ENCODE data around the gene APOB. TPM values are rescaled to one million over a fixed set of nuclear protein-coding genes. Genes with fewer than 3 reads are reported as not detected.

The APOB gene
- total and polyA plus RNA-seq, 2 of the 13 experiments (the other 11 are each of a cell fraction or from before 2014, with no cell fraction given) = 1,569 to 2,515 TPM

DNA sequence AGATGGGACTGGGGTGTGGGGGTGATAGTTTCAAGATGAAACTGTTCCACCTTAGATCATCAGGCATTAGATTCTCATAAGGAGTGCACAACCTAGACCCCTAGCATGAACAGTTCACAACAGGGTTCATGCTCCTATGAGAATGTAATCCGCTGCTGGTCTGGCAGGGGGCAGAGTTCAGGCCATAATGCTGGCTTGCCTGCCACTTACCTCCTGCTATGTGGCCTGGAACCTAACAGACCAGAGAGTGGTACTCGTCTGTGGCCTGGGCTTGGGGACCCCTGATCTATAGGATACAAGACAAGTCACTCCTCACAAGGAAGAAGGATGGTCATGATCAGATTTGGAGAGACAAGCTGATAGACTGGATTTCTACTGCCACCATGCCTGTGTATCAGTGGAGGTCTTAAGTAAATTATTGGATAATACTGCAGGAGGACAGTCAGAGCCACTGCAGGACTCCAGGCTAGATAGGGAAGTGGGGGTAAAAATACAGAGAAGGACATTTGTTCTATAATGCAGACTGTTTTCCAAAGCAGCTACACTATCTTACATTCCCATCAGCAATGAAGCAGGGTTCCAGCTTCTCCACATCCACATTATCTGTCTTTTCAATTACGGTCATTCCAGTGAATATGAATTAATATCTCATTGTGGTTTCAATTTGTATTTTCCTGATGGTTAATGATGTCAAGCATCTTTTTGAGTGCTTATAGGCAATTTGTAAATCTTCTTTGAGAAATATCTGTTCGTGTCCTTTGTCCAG is 28.8 kb upstream of the APOB start (continued):
- TF ChIP-seq FOXJ3 (CRISPR knock-in tag; IDR thresholded peaks at IDR 0.05; ENCODE audit: borderline replicate concordance) = no peak
- TF ChIP-seq, protein P1, sequence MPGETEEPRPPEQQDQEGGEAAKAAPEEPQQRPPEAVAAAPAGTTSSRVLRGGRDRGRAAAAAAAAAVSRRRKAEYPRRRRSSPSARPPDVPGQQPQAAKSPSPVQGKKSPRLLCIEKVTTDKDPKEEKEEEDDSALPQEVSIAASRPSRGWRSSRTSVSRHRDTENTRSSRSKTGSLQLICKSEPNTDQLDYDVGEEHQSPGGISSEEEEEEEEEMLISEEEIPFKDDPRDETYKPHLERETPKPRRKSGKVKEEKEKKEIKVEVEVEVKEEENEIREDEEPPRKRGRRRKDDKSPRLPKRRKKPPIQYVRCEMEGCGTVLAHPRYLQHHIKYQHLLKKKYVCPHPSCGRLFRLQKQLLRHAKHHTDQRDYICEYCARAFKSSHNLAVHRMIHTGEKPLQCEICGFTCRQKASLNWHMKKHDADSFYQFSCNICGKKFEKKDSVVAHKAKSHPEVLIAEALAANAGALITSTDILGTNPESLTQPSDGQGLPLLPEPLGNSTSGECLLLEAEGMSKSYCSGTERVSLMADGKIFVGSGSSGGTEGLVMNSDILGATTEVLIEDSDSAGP (CRISPR knock-in tag; IDR thresholded peaks at IDR 0.05; ENCODE audit: borderline replicate concordance) = no peak
- no peak for TF ChIP-seq ZNF431 (CRISPR knock-in tag; IDR thresholded peaks at IDR 0.05; ENCODE audit: borderline replicate concordance, low read depth)
- no peak for TF ChIP-seq NCOA1 (CRISPR knock-in tag; IDR thresholded peaks at IDR 0.05)
- TF ChIP-seq, protein P2, sequence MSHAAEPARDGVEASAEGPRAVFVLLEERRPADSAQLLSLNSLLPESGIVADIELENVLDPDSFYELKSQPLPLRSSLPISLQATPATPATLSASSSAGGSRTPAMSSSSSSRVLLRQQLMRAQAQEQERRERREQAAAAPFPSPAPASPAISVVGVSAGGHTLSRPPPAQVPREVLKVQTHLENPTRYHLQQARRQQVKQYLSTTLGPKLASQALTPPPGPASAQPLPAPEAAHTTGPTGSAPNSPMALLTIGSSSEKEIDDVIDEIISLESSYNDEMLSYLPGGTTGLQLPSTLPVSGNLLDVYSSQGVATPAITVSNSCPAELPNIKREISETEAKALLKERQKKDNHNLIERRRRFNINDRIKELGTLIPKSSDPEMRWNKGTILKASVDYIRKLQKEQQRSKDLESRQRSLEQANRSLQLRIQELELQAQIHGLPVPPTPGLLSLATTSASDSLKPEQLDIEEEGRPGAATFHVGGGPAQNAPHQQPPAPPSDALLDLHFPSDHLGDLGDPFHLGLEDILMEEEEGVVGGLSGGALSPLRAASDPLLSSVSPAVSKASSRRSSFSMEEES (CRISPR knock-in tag; IDR thresholded peaks at IDR 0.05) = no peak
- no peak for TF ChIP-seq ZNF33B (CRISPR knock-in tag; IDR thresholded peaks at IDR 0.05)
- TF ChIP-seq KLF11 (CRISPR knock-in tag; IDR thresholded peaks at IDR 0.05) = no peak
- TF ChIP-seq, protein P3, sequence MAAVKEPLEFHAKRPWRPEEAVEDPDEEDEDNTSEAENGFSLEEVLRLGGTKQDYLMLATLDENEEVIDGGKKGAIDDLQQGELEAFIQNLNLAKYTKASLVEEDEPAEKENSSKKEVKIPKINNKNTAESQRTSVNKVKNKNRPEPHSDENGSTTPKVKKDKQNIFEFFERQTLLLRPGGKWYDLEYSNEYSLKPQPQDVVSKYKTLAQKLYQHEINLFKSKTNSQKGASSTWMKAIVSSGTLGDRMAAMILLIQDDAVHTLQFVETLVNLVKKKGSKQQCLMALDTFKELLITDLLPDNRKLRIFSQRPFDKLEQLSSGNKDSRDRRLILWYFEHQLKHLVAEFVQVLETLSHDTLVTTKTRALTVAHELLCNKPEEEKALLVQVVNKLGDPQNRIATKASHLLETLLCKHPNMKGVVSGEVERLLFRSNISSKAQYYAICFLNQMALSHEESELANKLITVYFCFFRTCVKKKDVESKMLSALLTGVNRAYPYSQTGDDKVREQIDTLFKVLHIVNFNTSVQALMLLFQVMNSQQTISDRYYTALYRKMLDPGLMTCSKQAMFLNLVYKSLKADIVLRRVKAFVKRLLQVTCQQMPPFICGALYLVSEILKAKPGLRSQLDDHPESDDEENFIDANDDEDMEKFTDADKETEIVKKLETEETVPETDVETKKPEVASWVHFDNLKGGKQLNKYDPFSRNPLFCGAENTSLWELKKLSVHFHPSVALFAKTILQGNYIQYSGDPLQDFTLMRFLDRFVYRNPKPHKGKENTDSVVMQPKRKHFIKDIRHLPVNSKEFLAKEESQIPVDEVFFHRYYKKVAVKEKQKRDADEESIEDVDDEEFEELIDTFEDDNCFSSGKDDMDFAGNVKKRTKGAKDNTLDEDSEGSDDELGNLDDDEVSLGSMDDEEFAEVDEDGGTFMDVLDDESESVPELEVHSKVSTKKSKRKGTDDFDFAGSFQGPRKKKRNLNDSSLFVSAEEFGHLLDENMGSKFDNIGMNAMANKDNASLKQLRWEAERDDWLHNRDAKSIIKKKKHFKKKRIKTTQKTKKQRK (IDR thresholded peaks at IDR 0.05; ENCODE audit: low read length) = no peak
- TF ChIP-seq, protein P4, sequence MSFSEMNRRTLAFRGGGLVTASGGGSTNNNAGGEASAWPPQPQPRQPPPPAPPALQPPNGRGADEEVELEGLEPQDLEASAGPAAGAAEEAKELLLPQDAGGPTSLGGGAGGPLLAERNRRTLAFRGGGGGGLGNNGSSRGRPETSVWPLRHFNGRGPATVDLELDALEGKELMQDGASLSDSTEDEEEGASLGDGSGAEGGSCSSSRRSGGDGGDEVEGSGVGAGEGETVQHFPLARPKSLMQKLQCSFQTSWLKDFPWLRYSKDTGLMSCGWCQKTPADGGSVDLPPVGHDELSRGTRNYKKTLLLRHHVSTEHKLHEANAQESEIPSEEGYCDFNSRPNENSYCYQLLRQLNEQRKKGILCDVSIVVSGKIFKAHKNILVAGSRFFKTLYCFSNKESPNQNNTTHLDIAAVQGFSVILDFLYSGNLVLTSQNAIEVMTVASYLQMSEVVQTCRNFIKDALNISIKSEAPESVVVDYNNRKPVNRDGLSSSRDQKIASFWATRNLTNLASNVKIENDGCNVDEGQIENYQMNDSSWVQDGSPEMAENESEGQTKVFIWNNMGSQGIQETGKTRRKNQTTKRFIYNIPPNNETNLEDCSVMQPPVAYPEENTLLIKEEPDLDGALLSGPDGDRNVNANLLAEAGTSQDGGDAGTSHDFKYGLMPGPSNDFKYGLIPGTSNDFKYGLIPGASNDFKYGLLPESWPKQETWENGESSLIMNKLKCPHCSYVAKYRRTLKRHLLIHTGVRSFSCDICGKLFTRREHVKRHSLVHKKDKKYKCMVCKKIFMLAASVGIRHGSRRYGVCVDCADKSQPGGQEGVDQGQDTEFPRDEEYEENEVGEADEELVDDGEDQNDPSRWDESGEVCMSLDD (CRISPR knock-in tag; IDR thresholded peaks at IDR 0.05; ENCODE audit: borderline replicate concordance) = no peak
- no peak for TF ChIP-seq HNRNPK (IDR thresholded peaks at IDR 0.05; ENCODE audit: low read depth, low read length, poor library complexity, severe bottlenecking)
- TF ChIP-seq ZNF441 (CRISPR knock-in tag; IDR thresholded peaks at IDR 0.05; ENCODE audit: borderline replicate concordance) = peak; percentile 73; the same call in 1 of the 2 replicates
- TF ChIP-seq ZFP90 (CRISPR knock-in tag; IDR thresholded peaks at IDR 0.05; ENCODE audit: borderline replicate concordance) = no peak
- TF ChIP-seq, protein P5, sequence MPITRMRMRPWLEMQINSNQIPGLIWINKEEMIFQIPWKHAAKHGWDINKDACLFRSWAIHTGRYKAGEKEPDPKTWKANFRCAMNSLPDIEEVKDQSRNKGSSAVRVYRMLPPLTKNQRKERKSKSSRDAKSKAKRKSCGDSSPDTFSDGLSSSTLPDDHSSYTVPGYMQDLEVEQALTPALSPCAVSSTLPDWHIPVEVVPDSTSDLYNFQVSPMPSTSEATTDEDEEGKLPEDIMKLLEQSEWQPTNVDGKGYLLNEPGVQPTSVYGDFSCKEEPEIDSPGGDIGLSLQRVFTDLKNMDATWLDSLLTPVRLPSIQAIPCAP (CRISPR knock-in tag; IDR thresholded peaks at IDR 0.05; ENCODE audit: low read depth) = no peak
- no peak for TF ChIP-seq PAX8 (CRISPR knock-in tag; IDR thresholded peaks at IDR 0.05; ENCODE audit: borderline replicate concordance)
- TF ChIP-seq ZNF546 (CRISPR knock-in tag; conservative IDR thresholded peaks at IDR 0.05) = no peak
- TF ChIP-seq, protein P6, sequence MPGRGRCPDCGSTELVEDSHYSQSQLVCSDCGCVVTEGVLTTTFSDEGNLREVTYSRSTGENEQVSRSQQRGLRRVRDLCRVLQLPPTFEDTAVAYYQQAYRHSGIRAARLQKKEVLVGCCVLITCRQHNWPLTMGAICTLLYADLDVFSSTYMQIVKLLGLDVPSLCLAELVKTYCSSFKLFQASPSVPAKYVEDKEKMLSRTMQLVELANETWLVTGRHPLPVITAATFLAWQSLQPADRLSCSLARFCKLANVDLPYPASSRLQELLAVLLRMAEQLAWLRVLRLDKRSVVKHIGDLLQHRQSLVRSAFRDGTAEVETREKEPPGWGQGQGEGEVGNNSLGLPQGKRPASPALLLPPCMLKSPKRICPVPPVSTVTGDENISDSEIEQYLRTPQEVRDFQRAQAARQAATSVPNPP (CRISPR knock-in tag; IDR thresholded peaks at IDR 0.05) = no peak
- no peak for TF ChIP-seq JUND (CRISPR knock-in tag; IDR thresholded peaks at IDR 0.05)

Measured in HepG2 (cell line).